Neural cell (in vitro differentiated cells): Measurements from ENCODE around the gene DMAP1. TPM values are rescaled to one million over a fixed set of nuclear protein-coding genes. Genes with fewer than 3 reads are reported as not detected.

Experiments
- H2AFZ ChIP-seq: fragments of 200-600, 300-800 bp; sonication (generic), shearing (Covaris generic); 2 replicates; pipeline ENCODE4 v1.6.0; 2014; ENCODE audit warnings: low read depth, mild to moderate bottlenecking, antibody characterized with exemption, low read length, moderate library complexity
- H3F3A ChIP-seq: fragments of 200-600 bp; shearing (Covaris generic); 2 replicates; pipeline ENCODE4 v1.6.1; 2016; ENCODE audit warnings: mild to moderate bottlenecking, moderate library complexity, mixed read lengths, antibody characterized with exemption, low read length; ENCODE audit not compliant: insufficient read depth, poor library complexity, severe bottlenecking
- H3K27ac ChIP-seq: fragments of 200-600, 300-800 bp; sonication (generic), shearing (Covaris generic); 2 replicates; pipeline ENCODE4 v1.5.1; 2014; ENCODE audit warnings: mild to moderate bottlenecking, low read length, moderate library complexity
- H3K27me3 ChIP-seq: fragments of 300-800, 200-600 bp; sonication (generic), shearing (Covaris generic); 2 replicates; pipeline ENCODE4 v1.6.0; 2014; ENCODE audit warnings: mild to moderate bottlenecking, low read depth, low read length, moderate library complexity; ENCODE audit not compliant: insufficient read depth
- H3K36me3 ChIP-seq: fragments of 300-800, 200-600 bp; sonication (generic), shearing (Covaris generic); 2 replicates; pipeline ENCODE4 v1.5.1; 2014; ENCODE audit warnings: mild to moderate bottlenecking, antibody characterized with exemption, low read length, moderate library complexity; ENCODE audit not compliant: insufficient read depth
- H3K4me2 ChIP-seq: fragments of 300-800, 200-600 bp; sonication (generic), shearing (Covaris generic); 2 replicates; pipeline ENCODE4 v1.6.0; 2014; ENCODE audit warnings: mild to moderate bottlenecking, low read length
- H3K4me3 ChIP-seq: fragments of 300-800, 200-600 bp; sonication (generic), shearing (Covaris generic); 2 replicates; pipeline ENCODE4 v1.5.1; 2014; ENCODE audit warnings: mild to moderate bottlenecking, low read length, moderate library complexity
- H3K79me2 ChIP-seq: fragments of 200-600 bp; shearing (Covaris generic); replicated peaks from 2 replicates; pipeline ENCODE4 v1.6.0; 2014; ENCODE audit warnings: mild to moderate bottlenecking, low read length, moderate library complexity; ENCODE audit not compliant: insufficient read depth
- H3K9ac ChIP-seq: fragments of 300-800, 200-600 bp; sonication (generic), shearing (Covaris generic); 2 replicates; pipeline ENCODE4 v1.6.1; 2016; ENCODE audit warnings: mild to moderate bottlenecking, low read length, mixed read lengths
- H3K9me2 ChIP-seq: fragments of 200-600 bp; shearing (Covaris generic); 2 replicates; pipeline ENCODE4 v1.6.1; 2016; ENCODE audit warnings: mild to moderate bottlenecking, low read length, mixed read lengths; ENCODE audit not compliant: insufficient read depth
- H3K9me3 ChIP-seq: fragments of 200-600, 300-800 bp; sonication (generic), shearing (Covaris generic); 2 replicates; pipeline ENCODE4 v1.6.1; 2016; ENCODE audit warnings: mild to moderate bottlenecking, mixed run types, low read length, moderate library complexity, mixed read lengths
- H4K20me1 ChIP-seq: fragments of 200-600 bp; shearing (Covaris generic); 2 replicates; pipeline ENCODE4 v1.6.1; 2016; ENCODE audit warnings: mild to moderate bottlenecking, mixed run types; ENCODE audit not compliant: insufficient read depth
- CTCF ChIP-seq: fragments of 450-650 bp; IDR thresholded peaks from 2 replicates; pipeline ENCODE4 v1.5.1; 2014; ENCODE audit warnings: antibody characterized with exemption, mild to moderate bottlenecking, moderate library complexity; ENCODE audit not compliant: poor library complexity, severe bottlenecking
- EP300 ChIP-seq: fragments of 450-650 bp; conservative IDR thresholded peaks from 2 replicates; pipeline ENCODE4 v1.6.1; 2014; ENCODE audit warnings: antibody characterized with exemption, mild to moderate bottlenecking, moderate library complexity; ENCODE audit not compliant: poor library complexity, severe bottlenecking
- EZH2 ChIP-seq: fragments of 200-600, 300-800 bp; shearing (Covaris generic), sonication (generic); IDR thresholded peaks from 2 replicates; pipeline ENCODE4 v1.6.1; 2014; ENCODE audit warnings: antibody characterized with exemption, low read length, borderline replicate concordance, mild to moderate bottlenecking; ENCODE audit not compliant: insufficient read depth, poor library complexity, severe bottlenecking
- MXI1 ChIP-seq: fragments of 450-650 bp; conservative IDR thresholded peaks from 2 replicates; pipeline ENCODE4 v1.6.1; 2014; ENCODE audit warnings: antibody characterized with exemption, mild to moderate bottlenecking; ENCODE audit not compliant: poor library complexity, severe bottlenecking
- POLR2AphosphoS5 ChIP-seq: IDR thresholded peaks from 2 replicates; pipeline ENCODE4 v1.6.1; 2012
- RAD21 ChIP-seq: fragments of 450-650 bp; conservative IDR thresholded peaks from 2 replicates; pipeline ENCODE4 v1.6.1; 2014; ENCODE audit warnings: antibody characterized with exemption, mild to moderate bottlenecking, moderate library complexity
- REST ChIP-seq: IDR thresholded peaks from 2 replicates; pipeline ENCODE4 v1.6.1; 2012; ENCODE audit warnings: borderline replicate concordance
- SMC3 ChIP-seq: fragments of 450-650 bp; conservative IDR thresholded peaks from 2 replicates; pipeline ENCODE4 v1.6.1; 2014; ENCODE audit warnings: antibody characterized with exemption, mild to moderate bottlenecking, moderate library complexity; ENCODE audit not compliant: poor library complexity
- TAF1 ChIP-seq: IDR thresholded peaks from 2 replicates; pipeline ENCODE4 v1.6.1; 2012; ENCODE audit warnings: low read depth
- polyA plus RNA-seq: library from polyadenylated mRNA; depleted of rRNA; stranded (reverse); fragments of >200 nt; gene quantifications from 2 replicates; pipeline ENCODE4 v1.2.3, GENCODE V29; 2014

DMAP1 gene
- polyA plus RNA-seq, 1 donor from 2014 or later: 55.6 TPM

GRCh38 chr1:44242746-44243145 lies 29.5 kb downstream of the DMAP1 start (continued):
- TF ChIP-seq TAF1: no peak

DNA sequence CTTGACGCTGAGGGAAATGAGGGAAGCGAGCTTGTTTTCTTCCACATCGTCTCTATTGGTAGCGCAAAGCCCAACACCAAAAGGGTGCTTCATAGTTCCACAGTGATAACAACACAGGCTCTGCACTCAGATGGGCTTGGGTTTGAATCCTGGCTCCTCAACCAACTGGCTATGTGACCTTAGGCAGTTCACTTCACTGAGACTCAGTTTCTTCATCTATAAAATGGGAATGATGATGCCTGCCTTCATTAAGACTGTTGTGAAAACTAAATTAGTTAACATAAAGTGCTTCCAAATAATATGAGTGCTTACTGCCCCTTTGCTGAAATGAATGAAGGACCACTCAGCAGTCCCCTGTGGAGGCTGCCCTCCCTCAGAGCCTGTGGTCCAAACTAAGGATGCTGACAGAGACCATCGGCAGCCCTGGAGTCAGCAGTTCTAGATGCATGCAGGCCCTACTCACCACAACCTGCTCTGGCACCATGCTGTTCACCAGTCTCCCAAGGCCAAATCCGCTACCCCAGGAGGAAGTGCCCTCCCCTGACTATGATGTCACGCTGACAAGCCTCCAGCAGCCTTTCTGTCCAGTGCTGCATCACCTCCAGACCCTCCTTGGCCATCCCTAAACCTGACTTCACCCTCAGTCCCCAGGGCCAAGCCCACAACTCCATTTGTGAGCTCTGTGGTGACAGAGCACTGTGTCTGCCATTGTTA lies 30.7 kb downstream of the DMAP1 start:
- H3K4me2 ChIP-seq: no peak overlapping the region
- H3K4me3 ChIP-seq: no peak overlapping the region
- H3K9me2 ChIP-seq: no peaks in the 10 kb centered on the region
- H3K36me3 ChIP-seq: no peaks in the 10 kb centered on the region
- TF ChIP-seq REST (no peak), MXI1 (no peak), TAF1 (no peak), SMC3 (no peak), CTCF (no peak), POLR2AphosphoS5 (no peak), RAD21 (no peak), EP300 (no peak), EZH2 (no peak)
- no peak overlapping the region for H3K9ac ChIP-seq
- H3K79me2 ChIP-seq: no peaks in the 10 kb centered on the region
- H3F3A ChIP-seq: peaks cover 3% of the 10 kb centered on the region
- no peaks in the 10 kb centered on the region for H3K27me3 ChIP-seq
- no peaks in the 10 kb centered on the region for H4K20me1 ChIP-seq
- no peak overlapping the region for H2AFZ ChIP-seq
- H3K9me3 ChIP-seq: no peaks in the 10 kb centered on the region
- no peak overlapping the region for H3K27ac ChIP-seq

- no peaks in the 10 kb centered on the region for H3K36me3 ChIP-seq
- H2AFZ ChIP-seq: no peak overlapping the region
- no peak overlapping the region for H3K9ac ChIP-seq
- H3K9me2 ChIP-seq: no peaks in the 10 kb centered on the region
- H3K4me2 ChIP-seq: no peak overlapping the region
- H3K27me3 ChIP-seq: no peaks in the 10 kb centered on the region
- TF ChIP-seq EP300: no peak
- TF ChIP-seq MXI1: no peak
- TF ChIP-seq POLR2AphosphoS5: no peak
- TF ChIP-seq REST: no peak
- TF ChIP-seq SMC3: no peak
- no peak for TF ChIP-seq EZH2
- no peak for TF ChIP-seq RAD21
- no peak for TF ChIP-seq CTCF
- TF ChIP-seq TAF1: no peak
- H4K20me1 ChIP-seq: no peaks in the 10 kb centered on the region
- no peak overlapping the region for H3K27ac ChIP-seq
- peaks cover 3% of the 10 kb centered on the region for H3F3A ChIP-seq
- no peaks in the 10 kb centered on the region for H3K9me3 ChIP-seq
- H3K79me2 ChIP-seq: no peaks in the 10 kb centered on the region
- H3K4me3 ChIP-seq: no peak overlapping the region
These were observed 31.7 kb downstream of the DMAP1 start for GRCh38 chr1:44244986-44245385.
